ENCODE data around the gene NTF4.
A peak's percentile ranks its signal among the peaks of the same experiment; 100 is the strongest.
"Not testable (repeated sequence)": the region's sequence is repeated elsewhere in the genome, so short reads cannot be mapped to it uniquely, and the experiment has no call there.

Gene NTF4

DNA sequence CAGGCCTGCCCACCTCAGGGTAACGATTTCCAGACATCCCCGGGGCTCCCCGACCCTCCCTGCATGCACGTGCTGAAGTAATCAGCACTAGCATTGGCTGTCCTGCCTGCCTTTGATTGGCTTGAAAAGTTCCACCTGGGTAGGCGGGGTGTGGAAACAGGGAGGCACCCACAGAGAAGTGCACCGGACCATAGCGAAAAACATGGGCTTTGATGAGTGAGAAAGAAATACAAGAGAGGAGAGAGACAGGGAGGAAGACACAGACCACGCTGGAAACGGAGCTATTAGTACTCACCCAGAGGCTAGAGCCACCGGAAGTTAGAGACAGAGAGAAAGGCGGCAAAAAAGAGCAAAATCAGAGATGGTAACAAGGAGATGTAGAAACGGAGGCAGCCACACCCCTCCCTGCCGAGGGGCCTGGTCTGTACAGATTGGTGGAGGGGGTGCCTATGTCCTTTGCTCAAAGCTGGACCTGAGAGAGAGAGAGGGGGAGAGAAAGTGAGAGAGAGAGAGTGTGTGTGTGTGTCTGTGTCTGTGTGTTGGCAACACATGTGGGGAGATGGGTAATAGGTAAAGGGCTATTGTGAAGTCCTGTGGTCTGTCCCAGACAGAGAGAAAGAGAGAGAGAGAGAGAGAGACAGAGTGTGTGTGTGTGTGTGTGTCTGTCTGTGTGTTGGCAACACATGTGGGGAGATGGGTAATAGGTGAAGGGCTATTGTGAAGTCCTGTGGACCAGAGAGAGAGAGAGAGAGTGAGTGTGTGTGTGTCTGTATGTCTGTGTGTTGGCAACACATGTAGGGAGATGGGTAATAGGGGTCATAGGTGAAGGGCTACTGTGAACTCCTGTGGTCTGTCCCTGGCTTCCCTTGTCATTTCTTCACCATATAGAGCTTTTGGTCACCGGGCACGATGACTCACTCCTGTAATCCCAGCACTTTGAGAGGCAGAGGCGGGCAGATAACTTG lies 43.4 kb downstream of the NTF4 start:
- DNase-seq (ENCODE audit: low read depth, low spot score): no peak

DNA sequence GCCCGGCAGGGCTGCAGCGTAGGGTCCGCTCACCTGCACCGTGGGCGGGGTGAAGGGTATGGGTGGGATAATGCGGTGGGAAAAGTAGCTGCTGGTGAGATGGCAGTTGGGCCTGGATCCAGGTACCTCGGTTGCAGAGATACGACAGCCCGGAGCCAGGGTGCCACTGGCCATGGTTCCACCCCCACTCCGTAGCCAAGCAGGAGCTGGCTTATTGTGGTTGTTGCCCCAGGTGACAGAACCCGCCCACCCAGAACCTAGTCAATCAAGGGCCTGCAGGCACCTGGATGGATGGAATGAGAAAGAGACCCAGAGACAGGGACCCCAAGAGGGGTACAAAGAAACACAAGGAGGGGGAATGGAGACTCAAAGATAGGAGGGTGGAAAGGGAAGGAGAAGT lies 44.3 kb downstream of the NTF4 start:
- DNase-seq (ENCODE audit: low read depth, low spot score): no peak

- DNase-seq (ENCODE audit: low read depth, low spot score): peak; percentile 26
These were observed 45.2 kb downstream of the NTF4 start for GRCh38 chr19:49019242-49019932.

DNA sequence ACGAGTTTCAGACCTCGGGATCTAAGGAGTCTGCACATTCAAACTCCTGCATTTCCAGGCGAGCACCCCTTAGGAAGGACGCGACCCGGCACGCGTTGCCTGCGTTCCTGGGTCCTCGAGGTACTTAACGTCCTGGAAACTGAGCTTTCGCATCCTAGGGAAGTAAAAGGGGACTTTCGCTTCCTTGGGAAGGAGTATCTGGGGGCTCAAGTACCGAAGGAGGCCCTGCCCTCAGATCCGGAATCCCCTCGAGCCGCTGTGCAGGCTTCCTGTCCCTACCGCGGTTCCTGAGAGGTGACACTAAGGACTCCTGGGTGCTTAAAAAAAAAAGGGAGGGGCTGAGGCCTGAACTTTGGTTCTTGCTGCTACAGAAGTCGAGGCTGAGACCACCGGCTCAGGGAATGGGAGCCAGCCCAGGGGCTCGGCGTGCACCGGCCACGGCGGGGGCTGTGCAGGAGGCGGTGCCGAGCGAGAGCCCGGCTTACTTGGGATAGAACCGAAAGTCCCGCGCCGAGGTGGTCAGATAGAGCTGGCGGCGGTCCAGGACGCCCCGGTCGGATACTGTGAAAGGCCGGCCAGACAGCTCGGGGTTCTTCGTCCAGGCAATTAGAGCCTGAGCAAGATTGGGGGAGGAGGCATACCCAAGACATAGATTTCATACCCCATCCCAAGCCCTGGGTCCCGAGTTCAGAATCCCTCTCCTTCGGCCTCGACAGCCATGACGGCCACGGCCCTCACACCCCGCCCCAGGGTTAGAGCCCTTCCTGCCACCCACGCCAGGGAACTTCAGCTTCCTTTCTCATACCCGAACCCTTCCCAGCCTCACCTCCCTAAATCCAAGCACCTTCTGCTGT lies 46.0 kb downstream of the NTF4 start:
- DNase-seq (ENCODE audit: low read depth, low spot score): not testable (repeated sequence)

DNA sequence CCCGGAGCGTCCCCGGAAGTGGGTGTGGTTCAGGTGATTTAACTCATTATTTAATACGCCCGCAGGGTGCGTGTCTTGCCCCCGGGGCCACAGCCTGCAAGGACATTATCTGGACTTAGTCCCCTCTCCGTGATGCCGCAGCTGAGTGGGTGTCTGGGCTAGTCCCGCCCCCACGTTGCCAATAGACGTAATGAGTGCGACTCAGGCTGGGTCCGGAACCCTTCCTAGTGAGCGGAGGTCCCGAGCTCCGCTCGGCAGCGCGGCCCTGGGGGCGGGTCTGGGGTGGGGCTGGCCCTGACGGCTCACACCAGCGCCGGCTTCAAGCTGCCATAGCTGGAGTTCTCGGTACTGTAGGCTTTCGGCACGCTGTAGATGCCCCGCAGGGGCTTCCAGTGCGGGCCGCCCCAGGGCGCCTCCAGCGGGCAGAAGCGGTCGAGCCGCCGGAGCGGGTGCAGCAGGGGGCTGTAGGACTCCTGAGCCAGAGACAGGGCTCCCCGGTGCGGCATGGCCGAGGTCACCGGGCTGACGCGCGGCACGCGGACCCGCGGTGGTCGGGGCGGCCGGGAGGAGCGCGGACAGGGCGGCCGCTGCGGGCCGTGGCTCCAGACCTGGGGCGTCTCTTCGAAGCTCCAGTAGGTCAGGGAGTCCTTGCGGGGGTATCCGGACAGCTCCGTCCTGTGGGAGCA lies 46.8 kb downstream of the NTF4 start:
- peak; percentile 27 for DNase-seq (ENCODE audit: low read depth, low spot score)

DNA sequence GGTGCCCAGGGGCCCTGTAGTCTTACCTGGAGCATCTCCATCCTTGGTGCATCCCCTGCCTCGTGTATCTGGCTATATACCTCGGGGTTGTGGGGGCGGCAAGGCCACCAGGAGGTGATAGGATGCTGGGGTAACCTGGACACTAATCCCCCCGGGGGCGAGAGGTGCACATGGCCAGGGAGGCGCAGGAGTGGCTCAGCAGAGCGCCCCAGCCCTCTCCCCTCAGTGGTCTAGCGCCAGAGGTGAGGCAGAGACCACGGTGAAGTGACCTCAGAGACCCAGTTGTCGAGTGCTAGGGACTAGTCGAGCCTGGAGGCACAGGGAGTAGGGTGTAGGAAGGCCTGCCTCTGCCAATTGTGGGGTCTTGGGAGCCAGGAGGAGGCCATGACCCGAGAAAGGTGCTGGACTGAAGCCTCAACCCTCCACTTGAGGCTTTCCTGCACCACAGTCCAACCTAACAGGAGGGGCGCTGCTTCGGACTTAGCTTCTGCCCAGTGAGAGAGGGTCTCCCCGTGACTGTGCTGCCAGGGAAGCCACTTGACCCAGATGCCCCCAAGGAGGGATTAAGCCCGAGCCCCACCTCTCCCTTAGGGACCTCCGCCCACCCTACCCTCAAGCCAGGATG lies 47.5 kb downstream of the NTF4 start, which contains the start of gene LHB:
Gene LHB (minus strand): TSS at position 51 of the 625 bp plus-strand sequence. CDS start 10 bp downstream, at position 41.
- DNase-seq (ENCODE audit: low read depth, low spot score): no peak

DNA sequence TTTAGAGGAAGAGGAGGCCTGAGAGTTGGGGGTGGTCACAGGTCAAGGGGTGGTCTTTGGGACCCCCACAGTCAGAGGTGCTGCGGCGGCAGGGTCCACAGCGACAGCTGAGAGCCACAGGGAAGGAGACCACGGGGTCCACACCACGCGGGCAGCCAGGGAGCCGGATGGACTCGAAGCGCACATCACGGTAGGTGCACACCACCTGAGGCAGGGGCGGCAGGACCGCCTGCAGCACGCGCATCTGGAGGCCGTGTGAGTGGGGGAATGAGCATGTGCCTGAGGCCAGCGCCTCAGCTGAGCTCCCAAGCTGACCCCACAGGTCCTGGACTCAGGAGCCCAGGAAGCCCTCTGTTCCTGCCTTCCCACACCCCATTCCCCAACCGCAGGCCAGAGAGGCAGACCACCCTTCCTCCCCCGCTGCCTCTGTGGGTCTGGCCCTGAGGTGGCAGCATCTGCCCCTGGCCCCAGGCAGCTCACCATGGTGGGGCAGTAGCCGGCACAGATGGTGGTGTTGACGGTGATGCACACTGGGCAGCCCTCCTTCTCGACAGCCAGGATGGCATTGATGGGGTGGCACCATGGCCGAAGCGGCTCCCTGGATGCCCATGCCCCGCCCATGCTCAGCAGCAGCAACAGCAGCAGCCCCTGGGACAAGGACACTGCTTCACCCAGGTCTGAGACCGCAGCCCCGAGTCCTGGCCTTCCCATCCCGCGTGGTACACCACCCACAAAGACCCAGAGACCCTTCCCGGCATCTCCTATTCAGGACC lies 48.4 kb downstream of the NTF4 start:
- DNase-seq (ENCODE audit: low read depth, low spot score): no peak

DNA sequence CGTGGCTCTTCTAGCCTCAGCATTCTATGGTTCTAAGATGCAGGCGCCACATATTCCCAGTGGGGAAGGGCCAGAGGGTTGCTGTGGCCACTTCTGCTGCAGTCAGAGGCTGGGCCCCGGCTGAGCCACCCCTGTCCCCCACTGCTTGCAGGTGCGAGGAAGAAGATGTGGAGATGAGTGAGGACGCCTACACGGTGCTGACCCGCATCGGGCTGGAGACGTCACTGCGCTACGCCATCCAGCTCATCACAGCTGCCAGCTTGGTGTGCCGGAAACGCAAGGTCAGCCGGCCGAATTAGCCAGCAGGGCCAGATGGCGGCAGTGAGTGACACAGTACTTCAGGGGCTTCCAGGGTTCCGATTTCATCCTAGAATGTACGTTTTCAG lies 49.8 kb downstream of the NTF4 start:
- no peak for DNase-seq (ENCODE audit: low read depth, low spot score)

GRCh38 chr19:49014123-49014869 lies 50.3 kb downstream of the NTF4 start:
- DNase-seq (ENCODE audit: low read depth, low spot score): no peak

DNA sequence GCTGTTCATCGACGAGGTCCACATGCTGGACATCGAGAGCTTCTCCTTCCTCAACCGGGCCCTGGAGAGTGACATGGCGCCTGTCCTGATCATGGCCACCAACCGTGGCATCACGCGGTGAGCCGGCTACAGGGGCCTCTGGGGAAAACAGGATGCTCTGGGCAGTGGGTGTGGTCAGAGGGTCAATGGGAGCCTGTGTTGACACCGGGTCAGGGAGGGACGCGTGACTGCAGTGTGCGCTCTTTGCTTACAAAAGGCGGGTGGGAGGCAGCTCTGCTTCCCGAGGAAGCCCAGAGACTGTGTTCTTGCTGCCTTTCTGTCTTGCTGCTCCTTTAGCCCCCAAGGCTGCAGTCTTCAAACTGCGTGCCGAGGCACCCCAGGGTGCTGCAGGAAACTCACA lies 53.4 kb downstream of the NTF4 start:
- DNase-seq (ENCODE audit: low read depth, low spot score): no peak
